ENCODE measurements around the gene KRTCAP2. TPM values are rescaled to one million over a fixed set of nuclear protein-coding genes. Genes with fewer than 3 reads are reported as not detected.
A peak's percentile ranks its signal among the peaks of the same experiment; 100 is the strongest.

Gene KRTCAP2
- total RNA-seq, 2 experiments from 2014 or later: 129 to 137 TPM

DNA sequence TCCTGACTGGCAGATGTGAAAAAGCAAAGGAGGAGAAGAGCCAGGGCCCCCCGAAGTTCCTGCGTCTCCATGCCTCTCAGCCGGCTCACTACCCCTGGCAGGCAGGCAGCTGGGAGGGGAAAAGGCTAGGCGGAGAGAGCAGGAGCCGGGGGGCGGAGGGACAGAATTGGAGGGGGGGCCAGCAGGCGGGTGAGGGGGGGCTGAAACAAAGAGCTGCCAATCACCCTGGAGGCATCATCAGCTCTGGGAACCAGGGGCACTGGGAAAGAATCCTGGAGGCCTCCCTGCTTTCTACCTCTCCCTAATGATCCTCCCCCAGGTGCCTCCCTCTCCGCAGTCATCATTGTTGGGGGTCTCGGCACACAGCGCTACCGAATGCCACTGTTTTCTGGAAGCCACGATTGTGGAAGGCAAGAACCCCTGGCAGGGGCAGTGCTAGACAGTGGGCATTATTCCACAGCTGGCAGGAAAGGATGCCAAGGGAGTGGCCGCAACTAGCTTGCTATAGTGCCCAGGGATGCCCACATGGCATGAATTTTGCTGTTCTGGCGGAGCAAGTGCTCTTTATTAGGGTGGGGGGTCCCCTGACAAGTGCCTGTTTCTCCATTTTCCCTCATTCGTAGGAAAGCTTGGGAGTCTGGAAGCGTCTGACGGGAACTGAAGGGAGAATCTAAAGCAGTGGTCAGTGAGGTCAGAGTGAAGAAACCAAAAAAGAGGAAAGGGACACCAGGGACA lies 34.9 kb upstream of the KRTCAP2 start, which contains the start of gene THBS3:
THBS3 (minus strand) TSS at position 92 of the 735 bp plus-strand sequence; CDS start at position 71, 21 bp downstream.
- H3K36me3 Mint-ChIP-seq (ENCODE audit: low read depth): peaks cover 1% of the 10 kb centered on the region
- H3K9me3 Mint-ChIP-seq: no peaks in the 10 kb centered on the region
- H3K27me3 Mint-ChIP-seq (ENCODE audit: low read depth): no peaks in the 10 kb centered on the region
- intact Hi-C loops (cut with micrococcal nuclease): loop anchor here (1.0 to 5.0 kb wide), 8 partner anchors 14 to 383 kb away; partner anchors contain the start of genes CLK2 and FDPS
- CTCF ChIA-PET: interaction anchor here (1.2 to 5.7 kb wide), 11 partner anchors 10 to 100 kb away, joined by 3 to 57 read pairs (median 7); partner anchors contain the start of genes FDPS, KRTCAP2 and SCAMP3
- peak within 1 kb of the TSS; percentile 88 for H3K4me3 Mint-ChIP-seq
- H3K27ac Mint-ChIP-seq: peak within 1 kb of the TSS; percentile 71
- DNase-seq: no peak
- peaks cover 29% of the 10 kb centered on the region for H3K4me1 Mint-ChIP-seq (ENCODE audit: low read depth)

DNA sequence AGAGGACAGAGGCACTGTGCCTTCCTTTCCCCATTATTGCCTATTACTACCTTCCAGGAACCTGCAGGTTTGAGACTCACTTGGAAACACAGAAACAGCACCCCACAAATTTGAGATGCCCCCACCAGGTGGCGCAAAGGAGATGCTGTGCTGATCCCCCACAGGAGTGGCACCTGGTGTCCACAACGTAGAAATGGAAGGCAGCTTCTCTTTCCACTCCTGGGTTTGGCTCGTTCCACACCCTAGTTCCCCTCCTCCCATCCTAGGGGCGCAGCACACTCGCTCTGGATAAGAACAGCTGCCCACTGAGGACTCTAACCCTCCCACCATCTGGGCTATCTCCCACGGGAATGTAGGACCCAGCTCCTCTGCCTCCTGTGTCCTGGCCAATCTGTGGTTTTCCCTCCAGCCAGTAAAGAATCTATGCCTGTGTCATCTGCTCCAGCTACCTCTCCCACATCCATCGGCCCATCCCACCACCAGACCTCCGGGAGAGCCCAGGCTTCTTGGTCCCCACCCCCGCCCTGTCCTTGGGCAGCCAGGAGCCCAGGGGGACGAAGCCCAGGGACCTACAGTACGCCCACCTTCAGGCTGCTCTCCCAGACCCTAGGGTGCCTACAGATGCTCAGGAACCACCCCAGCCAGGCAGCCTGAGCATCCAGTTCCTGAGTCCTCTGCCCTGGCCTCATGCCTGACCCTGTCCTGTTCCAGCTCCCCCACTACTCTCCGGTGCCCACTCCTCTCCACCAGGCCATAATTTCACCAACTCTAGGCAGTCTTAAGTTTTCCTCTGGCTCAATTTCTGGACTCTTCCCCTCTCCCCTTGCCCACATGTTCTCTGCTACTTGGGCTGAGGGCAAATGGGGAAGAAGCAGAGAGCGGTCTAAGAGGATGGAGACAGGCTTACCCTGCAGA lies 34.0 kb upstream of the KRTCAP2 start:
- peaks cover 29% of the 10 kb centered on the region for H3K4me1 Mint-ChIP-seq (ENCODE audit: low read depth)
- H3K4me3 Mint-ChIP-seq: peak overlapping the region; percentile 42
- CTCF ChIA-PET: interaction anchor here (0.8 to 5.7 kb wide), 21 partner anchors 10 to 385 kb away, joined by 3 to 57 read pairs (median 6); partner anchors contain the start of genes CLK2, FDPS, KRTCAP2 and SCAMP3
- H3K27ac Mint-ChIP-seq: no peak overlapping the region
- peaks cover 1% of the 10 kb centered on the region for H3K36me3 Mint-ChIP-seq (ENCODE audit: low read depth)
- no peaks in the 10 kb centered on the region for H3K9me3 Mint-ChIP-seq
- no peaks in the 10 kb centered on the region for H3K27me3 Mint-ChIP-seq (ENCODE audit: low read depth)
- intact Hi-C loops (cut with micrococcal nuclease): loop anchor here (1.0 to 5.0 kb wide), 8 partner anchors 13 to 384 kb away; partner anchors contain the start of gene CLK2
- DNase-seq: peak; percentile 95

DNA sequence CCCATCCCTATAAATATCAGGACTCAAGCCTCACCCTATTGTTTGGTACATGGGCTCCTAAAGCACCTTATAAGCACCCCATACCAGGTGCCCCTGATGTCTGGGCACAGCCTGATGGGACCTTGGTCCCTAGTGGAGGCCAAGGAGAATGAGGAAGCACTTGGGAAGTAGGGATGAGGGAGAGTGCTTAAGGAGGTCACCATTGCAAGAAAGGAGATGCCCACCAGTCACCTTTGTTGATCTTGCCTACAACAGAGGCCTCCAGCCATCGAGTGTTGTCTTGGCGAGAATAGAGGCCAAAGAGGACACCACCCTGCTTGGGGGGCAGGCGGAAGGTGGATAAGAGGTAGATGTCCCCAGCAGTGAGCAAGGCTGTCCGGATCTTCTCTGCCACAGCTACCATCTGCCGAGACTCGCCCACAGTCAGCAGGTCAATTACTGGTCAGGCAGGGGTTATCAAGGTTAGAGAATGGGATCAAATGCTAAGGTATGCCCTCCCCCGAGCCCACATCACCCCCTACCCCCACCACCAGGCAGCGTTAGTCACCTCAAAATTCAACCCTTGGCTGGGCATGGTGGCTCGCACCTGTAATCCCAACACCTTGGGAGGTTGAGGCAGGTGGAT lies 33.0 kb upstream of the KRTCAP2 start:
- H3K27ac Mint-ChIP-seq: no peak overlapping the region

DNA sequence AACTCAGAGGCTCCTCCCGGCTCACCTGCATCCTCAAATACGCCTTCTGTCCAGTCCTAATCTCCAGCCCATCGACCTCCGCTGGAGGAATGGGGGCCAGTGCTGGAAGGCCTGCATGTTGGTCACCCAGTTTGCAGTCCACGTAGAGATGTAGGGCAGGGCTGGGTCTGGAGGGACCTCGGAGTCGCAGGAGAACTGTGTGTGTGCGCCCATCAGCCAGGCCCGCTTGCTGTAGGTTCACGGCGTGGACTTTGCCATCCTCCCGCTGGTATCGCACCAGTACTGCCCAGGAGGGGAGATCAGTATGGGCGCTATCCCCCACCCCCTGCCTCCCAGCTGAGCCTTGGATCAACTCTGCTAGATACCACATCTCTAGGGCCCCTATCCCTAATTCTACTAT lies 31.9 kb upstream of the KRTCAP2 start:
- intact Hi-C loops (cut with micrococcal nuclease): loop anchor here (5.0 kb wide), 1 partner anchor 67 kb away; the partner anchor contains the start of gene CLK2
- H3K4me3 Mint-ChIP-seq: no peak overlapping the region
- peaks cover 22% of the 10 kb centered on the region for H3K4me1 Mint-ChIP-seq (ENCODE audit: low read depth)
- no peak for DNase-seq
- CTCF ChIA-PET: interaction anchor here (0.6 to 5.7 kb wide), 4 partner anchors 12 to 1028 kb away, joined by 3 to 57 read pairs (median 19); no protein-coding TSS in a partner anchor
- no peaks in the 10 kb centered on the region for H3K9me3 Mint-ChIP-seq
- no peak overlapping the region for H3K27ac Mint-ChIP-seq
- peaks cover 2% of the 10 kb centered on the region for H3K36me3 Mint-ChIP-seq (ENCODE audit: low read depth)
- no peaks in the 10 kb centered on the region for H3K27me3 Mint-ChIP-seq (ENCODE audit: low read depth)

More for the DNA sequence above, 33.0 kb upstream of the KRTCAP2 start:
- H3K27me3 Mint-ChIP-seq (ENCODE audit: low read depth): no peaks in the 10 kb centered on the region
- H3K36me3 Mint-ChIP-seq (ENCODE audit: low read depth): no peaks in the 10 kb centered on the region
- DNase-seq: no peak
- CTCF ChIA-PET: interaction anchor here (0.6 to 5.7 kb wide), 7 partner anchors 9 to 1029 kb away, joined by 3 to 57 read pairs (median 7); no protein-coding TSS in a partner anchor
- peaks cover 29% of the 10 kb centered on the region for H3K4me1 Mint-ChIP-seq (ENCODE audit: low read depth)
- H3K9me3 Mint-ChIP-seq: no peaks in the 10 kb centered on the region
- intact Hi-C loops (cut with micrococcal nuclease): loop anchor here (1.0 to 5.0 kb wide), 3 partner anchors 35 to 385 kb away; partner anchors contain the start of gene CLK2
- H3K4me3 Mint-ChIP-seq: no peak overlapping the region

DNA sequence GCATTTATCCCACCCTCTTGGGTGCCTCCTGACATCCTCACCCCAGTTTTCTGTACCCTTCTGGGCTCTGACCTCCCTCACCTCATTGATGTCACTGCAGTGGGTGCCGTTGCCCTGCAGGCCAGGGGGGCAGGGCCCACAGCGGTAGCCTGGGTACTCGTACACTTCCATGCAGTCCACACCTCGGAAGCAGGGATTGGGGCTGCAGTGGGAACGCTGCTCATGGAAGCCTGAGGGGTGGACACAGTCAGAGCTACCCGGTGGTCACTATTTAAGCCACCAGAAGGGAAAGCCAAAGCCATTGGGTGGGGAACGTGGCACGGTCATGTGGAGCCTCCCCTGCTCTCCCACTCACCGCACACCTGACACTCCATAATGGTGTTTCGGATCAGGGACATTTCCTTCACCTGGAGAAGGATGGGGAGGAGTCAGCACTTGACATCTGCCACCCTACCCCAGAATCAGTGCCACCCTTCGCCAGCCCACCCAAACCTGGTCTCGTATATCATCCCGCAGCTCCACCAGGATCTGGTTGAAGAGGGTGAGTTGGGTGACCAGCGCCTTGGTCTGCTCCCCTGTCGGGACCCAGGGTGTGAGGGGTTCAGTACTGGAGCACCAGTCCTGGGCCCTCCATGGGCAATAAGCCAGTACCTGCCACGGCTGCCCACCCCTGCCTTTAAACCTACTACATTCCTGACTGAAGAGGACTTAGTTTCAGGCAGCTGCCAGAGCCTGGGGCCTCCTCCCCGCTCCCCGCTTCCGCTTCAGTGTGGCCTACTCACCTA lies 29.8 kb upstream of the KRTCAP2 start:
- Mint-ChIP-seq H3K9me3 (no peaks in the 10 kb centered on the region), H3K27me3 (ENCODE audit: low read depth) (no peaks in the 10 kb centered on the region), H3K27ac (no peak overlapping the region), H3K4me1 (ENCODE audit: low read depth) (peaks cover 11% of the 10 kb centered on the region), H3K36me3 (ENCODE audit: low read depth) (peaks cover 5% of the 10 kb centered on the region), H3K4me3 (no peak overlapping the region)
- intact Hi-C loops (cut with micrococcal nuclease): no loop called here
- DNase-seq: no peak
- CTCF ChIA-PET: interaction anchor here (0.6 to 5.7 kb wide), 4 partner anchors 22 to 48 kb away, joined by 3 to 57 read pairs (median 4); partner anchors contain the start of gene KRTCAP2

DNA sequence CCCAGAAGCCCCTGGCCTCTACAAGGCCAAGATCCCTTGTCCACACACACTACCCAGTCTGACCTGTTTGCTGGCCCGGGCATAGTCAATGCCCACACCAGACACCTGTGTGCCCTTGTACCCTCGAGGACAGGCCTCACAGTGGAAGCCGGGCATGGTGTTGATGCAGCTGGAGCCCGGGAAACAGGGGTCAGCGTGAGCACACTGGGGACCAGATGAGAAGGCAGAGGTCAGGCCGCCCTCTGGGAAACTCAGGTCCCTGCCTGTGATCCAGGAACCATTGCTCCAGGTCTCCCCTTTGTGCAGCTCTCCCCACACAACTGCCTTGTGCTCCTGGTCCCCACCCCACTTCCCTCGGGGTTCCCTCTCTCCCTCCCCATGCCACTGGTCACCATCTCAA lies 29.1 kb upstream of the KRTCAP2 start:
- H3K36me3 Mint-ChIP-seq (ENCODE audit: low read depth): peaks cover 5% of the 10 kb centered on the region
- no peaks in the 10 kb centered on the region for H3K9me3 Mint-ChIP-seq
- H3K4me3 Mint-ChIP-seq: no peak overlapping the region
- CTCF ChIA-PET: interaction anchor here (0.5 kb wide), 1 partner anchor 584 kb away, joined by 3 read pairs; no protein-coding TSS in a partner anchor
- H3K4me1 Mint-ChIP-seq (ENCODE audit: low read depth): peaks cover 5% of the 10 kb centered on the region
- H3K27ac Mint-ChIP-seq: no peak overlapping the region
- no peaks in the 10 kb centered on the region for H3K27me3 Mint-ChIP-seq (ENCODE audit: low read depth)
- intact Hi-C loops (cut with micrococcal nuclease): no loop called here
- no peak for DNase-seq

DNA sequence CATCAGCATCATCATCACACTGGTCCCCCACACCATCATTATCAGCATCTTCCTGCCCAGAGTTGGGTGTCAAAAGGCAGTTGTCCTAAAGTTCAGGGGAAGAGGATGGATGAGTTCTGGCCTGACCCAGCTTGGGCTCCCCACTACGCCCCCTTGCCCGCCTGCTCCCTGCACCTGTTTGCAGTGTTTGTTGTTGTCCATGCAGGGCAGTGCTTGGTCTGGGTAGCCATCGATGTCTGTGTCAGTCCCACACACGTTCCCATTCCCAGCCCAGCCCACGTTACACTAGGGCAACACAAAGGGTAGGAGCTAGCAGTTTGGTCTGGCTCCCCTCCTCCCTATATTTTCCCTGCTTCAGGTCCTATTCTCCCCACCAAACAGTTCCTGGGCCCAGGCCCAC lies 27.8 kb upstream of the KRTCAP2 start:
- Mint-ChIP-seq H3K27ac (no peak overlapping the region), H3K9me3 (no peaks in the 10 kb centered on the region), H3K36me3 (ENCODE audit: low read depth) (peaks cover 5% of the 10 kb centered on the region), H3K4me1 (ENCODE audit: low read depth) (no peaks in the 10 kb centered on the region), H3K27me3 (ENCODE audit: low read depth) (no peaks in the 10 kb centered on the region), H3K4me3 (no peak overlapping the region)
- intact Hi-C loops (cut with micrococcal nuclease): no loop called here
- no peak for DNase-seq
- CTCF ChIA-PET: interaction anchor here (1.6 kb wide), 1 partner anchor 25 kb away, joined by 3 read pairs; no protein-coding TSS in a partner anchor

DNA sequence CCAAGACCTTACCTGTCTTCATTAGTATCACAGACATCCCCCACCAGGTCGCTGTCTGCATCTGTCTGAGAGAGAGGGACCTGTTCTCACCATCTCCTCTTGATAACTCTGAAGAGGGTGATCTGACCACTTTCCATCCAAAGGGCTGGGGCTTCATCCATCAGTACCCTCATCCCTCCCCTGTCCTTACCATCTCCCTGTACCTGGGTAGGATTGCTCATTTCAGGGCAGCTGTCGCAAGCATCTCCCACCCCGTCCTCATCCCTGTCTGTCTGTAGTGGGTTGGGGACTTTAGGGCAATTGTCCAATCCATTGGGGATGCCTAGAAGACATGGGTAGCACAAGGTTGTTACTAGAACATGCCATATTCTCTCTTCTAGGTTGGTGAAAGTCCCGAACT lies 26.7 kb upstream of the KRTCAP2 start:
- no peak for DNase-seq
- H3K4me3 Mint-ChIP-seq: no peak overlapping the region
- CTCF ChIA-PET: interaction anchor here (1.6 kb wide), 1 partner anchor 24 kb away, joined by 3 read pairs; no protein-coding TSS in a partner anchor
- H3K36me3 Mint-ChIP-seq (ENCODE audit: low read depth): peaks cover 5% of the 10 kb centered on the region
- intact Hi-C loops (cut with micrococcal nuclease): no loop called here
- peaks cover 6% of the 10 kb centered on the region for H3K4me1 Mint-ChIP-seq (ENCODE audit: low read depth)
- no peaks in the 10 kb centered on the region for H3K27me3 Mint-ChIP-seq (ENCODE audit: low read depth)
- H3K9me3 Mint-ChIP-seq: no peaks in the 10 kb centered on the region
- no peak overlapping the region for H3K27ac Mint-ChIP-seq

DNA sequence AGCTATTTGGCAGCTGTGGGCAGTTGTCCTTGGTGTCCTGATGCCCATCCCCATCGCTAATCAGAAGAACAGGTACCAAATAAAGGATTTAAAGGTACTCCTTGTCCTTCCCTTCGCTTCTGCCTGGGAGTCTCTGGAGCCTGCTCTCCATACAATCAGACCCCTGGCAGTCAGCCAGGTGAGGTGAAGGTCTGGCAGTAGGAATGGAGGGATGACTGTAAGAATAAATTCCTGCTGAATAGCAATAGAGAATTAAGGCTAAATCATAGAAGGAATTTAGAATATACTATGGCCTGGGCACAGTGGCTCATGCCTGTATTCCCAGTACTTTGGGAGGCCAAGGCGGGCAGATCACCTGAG lies 25.4 kb upstream of the KRTCAP2 start:
- H3K4me1 Mint-ChIP-seq (ENCODE audit: low read depth): peaks cover 16% of the 10 kb centered on the region
- no peak overlapping the region for H3K27ac Mint-ChIP-seq
- intact Hi-C loops (cut with micrococcal nuclease): no loop called here
- no peaks in the 10 kb centered on the region for H3K27me3 Mint-ChIP-seq (ENCODE audit: low read depth)
- H3K4me3 Mint-ChIP-seq: no peak overlapping the region
- H3K36me3 Mint-ChIP-seq (ENCODE audit: low read depth): peaks cover 7% of the 10 kb centered on the region
- DNase-seq: no peak
- H3K9me3 Mint-ChIP-seq: no peaks in the 10 kb centered on the region
- CTCF ChIA-PET: no interaction called here

DNA sequence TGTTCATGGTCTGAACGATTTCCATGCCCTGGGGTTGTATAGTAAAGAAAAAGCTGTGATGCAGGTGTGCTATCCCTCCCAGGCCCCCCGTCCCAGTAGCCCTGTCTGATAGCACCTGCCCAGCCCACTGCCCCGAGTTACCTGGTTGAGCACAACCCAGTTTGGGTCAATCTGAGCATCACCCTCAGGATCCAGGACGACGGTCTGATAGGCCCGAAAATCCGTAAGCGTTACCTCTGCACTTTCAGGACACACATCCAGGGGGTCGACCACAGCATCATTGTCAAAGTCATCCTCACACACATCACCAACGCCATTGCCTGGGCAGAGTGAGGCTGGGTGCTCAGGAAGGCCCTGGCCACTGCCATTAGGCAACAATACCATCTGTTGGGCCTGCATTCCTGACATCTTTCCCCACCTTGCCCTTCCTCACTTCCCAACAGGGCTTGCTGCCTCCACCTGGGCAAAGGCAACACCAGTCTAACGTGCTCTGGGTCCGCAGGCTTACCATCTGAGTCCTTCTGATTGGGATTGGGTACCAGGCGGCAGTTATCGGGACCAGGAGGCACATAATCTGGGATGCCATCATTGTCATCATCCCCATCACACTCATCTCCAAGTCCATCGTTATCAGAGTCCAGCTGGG lies 24.9 kb upstream of the KRTCAP2 start:
- Mint-ChIP-seq H3K4me3 (no peak overlapping the region), H3K36me3 (ENCODE audit: low read depth) (peaks cover 7% of the 10 kb centered on the region), H3K9me3 (no peaks in the 10 kb centered on the region), H3K27me3 (ENCODE audit: low read depth) (no peaks in the 10 kb centered on the region), H3K27ac (no peak overlapping the region), H3K4me1 (ENCODE audit: low read depth) (peaks cover 21% of the 10 kb centered on the region)
- intact Hi-C loops (cut with micrococcal nuclease): no loop called here
- no peak for DNase-seq
- CTCF ChIA-PET: interaction anchor here (1.4 kb wide), 1 partner anchor 9 kb away, joined by 7 read pairs; no protein-coding TSS in a partner anchor

All from activated naive CD4-positive, alpha-beta T cell treated with anti-CD3 and anti-CD28 coated beads for 36 hours (primary cell).